WTC11 (cell line): Measurements from ENCODE around the gene RNF135. TPM values are rescaled to one million over a fixed set of nuclear protein-coding genes. Genes with fewer than 3 reads are reported as not detected.

ENCODE experiments used
- ATAC-seq: fragments of 200-7000 bp; cut with Tn5 transposase; 2 replicates; pipeline ENCODE4 v1.10.0; 2021; ENCODE audit warnings: mild to moderate bottlenecking, moderate library complexity
- CTCF ChIA-PET: fragments of 300-600 bp; sonication (Branson Sonifier 250); formaldehyde crosslinking; loops from one replicate; lab custom pipeline; 2021; ENCODE audit warnings: antibody characterized with exemption; lab: Charles Lee
- POLR2A ChIA-PET: fragments of 350-600 bp; sonication (Branson Sonifier 250); formaldehyde crosslinking; loops from one replicate; lab custom pipeline; 2021; ENCODE audit warnings: antibody characterized with exemption; lab: Charles Lee
- DNase-seq: peaks from one replicate; pipeline ENCODE4 v3.0.0; 2021; ENCODE audit warnings: low spot score
- H3K27ac Mint-ChIP-seq: 2 replicates; pipeline ENCODE4 v1.8.0; 2021; ENCODE audit warnings: mixed read lengths
- H3K27me3 Mint-ChIP-seq: 2 replicates; pipeline ENCODE4 v1.8.0; 2021; ENCODE audit warnings: low read depth, mild to moderate bottlenecking, moderate library complexity, mixed read lengths
- H3K36me3 Mint-ChIP-seq: 2 replicates; pipeline ENCODE4 v1.8.0; 2021; ENCODE audit warnings: mixed read lengths
- H3K4me1 Mint-ChIP-seq: 2 replicates; pipeline ENCODE4 v1.8.0; 2022; ENCODE audit warnings: mixed read lengths
- H3K4me3 Mint-ChIP-seq: 2 replicates; pipeline ENCODE4 v1.8.0; 2021; ENCODE audit warnings: mild to moderate bottlenecking, moderate library complexity, mixed read lengths
- H3K9me3 Mint-ChIP-seq: 2 replicates; pipeline ENCODE4 v1.8.0; 2021; ENCODE audit warnings: mixed read lengths
- AFF4 ChIP-seq: sonication (generic); formaldehyde crosslinking; IDR thresholded peaks from 2 replicates; pipeline ENCODE4 v1.8.1; 2023; ENCODE audit warnings: mild to moderate bottlenecking, missing genetic modification reagents, borderline replicate concordance
- ARID4B ChIP-seq: sonication (generic); formaldehyde crosslinking; IDR thresholded peaks from 2 replicates; pipeline ENCODE4 v1.8.0; 2023; ENCODE audit warnings: missing genetic modification reagents, mild to moderate bottlenecking, borderline replicate concordance
- EMX1 ChIP-seq: fragments of 250-450 bp; sonication (Bioruptor Pico); IDR thresholded peaks from 2 replicates; pipeline ENCODE4 v1.8.0; 2021; ENCODE audit warnings: mild to moderate bottlenecking
- ESRRA ChIP-seq: sonication (generic); formaldehyde crosslinking; IDR thresholded peaks from 2 replicates; pipeline ENCODE4 v1.8.1; 2022; ENCODE audit warnings: mild to moderate bottlenecking, missing genetic modification reagents, borderline replicate concordance
- GABPB1 ChIP-seq: sonication (generic); formaldehyde crosslinking; IDR thresholded peaks from 2 replicates; pipeline ENCODE4 v1.8.1; 2023; ENCODE audit warnings: mild to moderate bottlenecking, missing genetic modification reagents
- IRF1 ChIP-seq: sonication (generic); formaldehyde crosslinking; IDR thresholded peaks from 2 replicates; pipeline ENCODE4 v1.8.0; 2023; ENCODE audit warnings: missing genetic modification reagents
- JAZF1 ChIP-seq: fragments of 250-450 bp; sonication (Bioruptor Pico); IDR thresholded peaks from 2 replicates; pipeline ENCODE4 v1.9.0; 2021; ENCODE audit warnings: moderate library complexity, mild to moderate bottlenecking, inconsistent platforms
- KAT7 ChIP-seq: sonication (generic); formaldehyde crosslinking; IDR thresholded peaks from 2 replicates; pipeline ENCODE4 v1.8.1; 2023; ENCODE audit warnings: missing genetic modification reagents, mild to moderate bottlenecking, borderline replicate concordance
- MAX ChIP-seq: sonication (generic); formaldehyde crosslinking; IDR thresholded peaks from 2 replicates; pipeline ENCODE4 v1.8.0; 2022; ENCODE audit warnings: mild to moderate bottlenecking, missing genetic modification reagents
- NFE2L1 ChIP-seq: sonication (generic); formaldehyde crosslinking; IDR thresholded peaks from 2 replicates; pipeline ENCODE4 v1.8.1; 2023; ENCODE audit warnings: missing genetic modification reagents
- PRDM15 ChIP-seq: sonication (generic); formaldehyde crosslinking; IDR thresholded peaks from 2 replicates; pipeline ENCODE4 v1.8.0; 2022; ENCODE audit warnings: missing genetic modification reagents
- TCF7 ChIP-seq: sonication (generic); formaldehyde crosslinking; IDR thresholded peaks from 2 replicates; pipeline ENCODE4 v1.8.0; 2022; ENCODE audit warnings: mild to moderate bottlenecking, low read depth, missing genetic modification reagents, moderate library complexity
- USF1 ChIP-seq: sonication (generic); formaldehyde crosslinking; IDR thresholded peaks from 2 replicates; pipeline ENCODE4 v1.8.0; 2022; ENCODE audit warnings: mild to moderate bottlenecking, missing genetic modification reagents
- ZNF121 ChIP-seq: sonication (generic); formaldehyde crosslinking; IDR thresholded peaks from 2 replicates; pipeline ENCODE4 v1.8.0; 2023; ENCODE audit warnings: missing genetic modification reagents
- ZNF138 ChIP-seq: sonication (generic); formaldehyde crosslinking; conservative IDR thresholded peaks from 2 replicates; pipeline ENCODE4 v1.8.1; 2022; ENCODE audit warnings: mild to moderate bottlenecking, moderate library complexity, missing genetic modification reagents
- total RNA-seq: library from RNA; stranded (reverse); gene quantifications from 3 replicates; pipeline ENCODE4 v1.2.3, GENCODE V29; 2021

The RNF135 gene
- total RNA-seq, 1 experiment from 2014 or later, result 10.3 TPM

GRCh38 chr17:30995347-30995746 is 24.5 kb downstream of the RNF135 start:
- POLR2A ChIA-PET, result interaction anchor here (0.7 kb wide), 1 partner anchor 73 kb away, joined by 3 read pairs; no protein-coding TSS in a partner anchor
- Mint-ChIP-seq H3K27ac (no peak overlapping the region), H3K36me3 (peaks cover 22% of the 10 kb centered on the region)

More at GRCh38 chr17:30995347-30995746, 24.5 kb downstream of the RNF135 start:
- no peaks in the 10 kb centered on the region for H3K9me3 Mint-ChIP-seq
- no peak overlapping the region for H3K4me3 Mint-ChIP-seq
- DNase-seq (no peak), ATAC-seq (no peak)
- no peak for TF ChIP-seq NFE2L1
- no peak for TF ChIP-seq PRDM15 (CRISPR knock-in tag)
- no peak for TF ChIP-seq MAX (CRISPR knock-in tag)
- no peak for TF ChIP-seq ZNF138 (CRISPR knock-in tag)
- no peak for TF ChIP-seq IRF1 (CRISPR knock-in tag)
- no peak for TF ChIP-seq AFF4
- no peak for TF ChIP-seq KAT7 (CRISPR knock-in tag)
- no peak for TF ChIP-seq ARID4B
- TF ChIP-seq ESRRA (CRISPR knock-in tag), result no peak
- TF ChIP-seq JAZF1, result no peak
- no peak for TF ChIP-seq TCF7 (CRISPR knock-in tag)
- no peak for TF ChIP-seq USF1
- no peak for TF ChIP-seq EMX1
- TF ChIP-seq GABPB1 (CRISPR knock-in tag), result no peak
- no peak for TF ChIP-seq ZNF121 (CRISPR knock-in tag)
- TF ChIP-seq, all 79 proteins: peak for 0
- CTCF ChIA-PET, result no interaction called here
- no peaks in the 10 kb centered on the region for H3K4me1 Mint-ChIP-seq
- no peaks in the 10 kb centered on the region for H3K27me3 Mint-ChIP-seq
